GM21390 (cell line): Measurements from ENCODE around the gene TLCD5.

Source experiments
- ATAC-seq: cut with Tn5 transposase; IDR thresholded peaks from one replicate; pipeline ENCODE4 v1.9.1; 2021; ENCODE audit not compliant: unreplicated experiment

The TLCD5 gene

DNA sequence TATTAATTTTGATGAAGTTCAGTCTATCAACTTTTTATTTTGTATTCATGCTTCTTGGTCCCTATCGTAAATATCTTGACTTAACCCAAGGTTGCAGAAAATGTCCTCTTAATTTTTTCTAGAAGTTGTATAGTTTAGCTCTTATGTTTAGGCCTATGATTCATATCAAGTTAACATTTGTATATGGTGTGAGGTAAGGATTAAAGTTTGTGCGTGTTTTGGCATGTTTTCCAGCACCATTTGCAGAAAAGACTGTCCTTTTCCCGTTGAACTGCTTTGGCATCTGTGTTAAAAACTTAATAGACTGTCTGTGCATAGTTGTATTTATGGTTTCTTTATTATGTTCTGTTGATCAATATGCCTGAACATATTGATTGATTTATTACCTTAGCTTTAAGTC, 53.4 kb downstream of the TLCD5 start:
- ATAC-seq = no peak

DNA sequence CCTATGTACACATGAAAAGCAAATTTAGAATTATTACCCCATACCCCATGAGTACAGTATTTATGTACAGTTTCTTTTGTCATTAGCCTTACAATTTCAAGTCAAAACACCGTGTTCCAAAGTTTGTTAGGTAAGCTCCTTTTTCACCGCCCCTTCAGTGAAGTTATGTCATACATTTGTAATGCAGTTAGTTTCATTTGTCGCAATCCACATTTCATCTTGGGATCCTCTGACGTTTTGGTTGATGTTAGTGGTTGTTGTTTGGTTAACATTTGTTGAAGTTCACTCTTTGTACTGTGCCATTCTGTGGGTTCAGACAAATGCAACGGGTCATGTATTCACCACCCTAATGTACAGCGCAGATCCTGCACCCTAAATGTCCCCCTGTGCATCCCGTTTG, 56.3 kb downstream of the TLCD5 start:
- no peak for ATAC-seq
